Small intestine (tissue), 16 donors: ENCODE measurements around the gene EIF3B. TPM values are rescaled to one million over a fixed set of nuclear protein-coding genes. Genes with fewer than 3 reads are reported as not detected.
"Not testable (repeated sequence)": the region's sequence is repeated elsewhere in the genome, so short reads cannot be mapped to it uniquely, and the experiment has no call there.

Experiments used
- DNase-seq, 2 donors: peaks; one replicate each; pipeline versions ENCODE4 v3.0.0 to v3.0.0-alpha.2; 2013
- FAIRE-seq: peaks from 2 replicates; lab custom pipeline; 2012; peaks lifted over from hg19 to GRCh38; lab: Jason Lieb, UNC
- H3K27ac ChIP-seq, 3 donors: one replicate each; pipeline ENCODE4 v1.5.1; 2013; ENCODE audit warnings: low read length in 2 of 3, mild to moderate bottlenecking in 2 of 3, control low read depth in 1 of 3, inconsistent platforms in 1 of 3, low read depth in 1 of 3, moderate library complexity in 1 of 3
- H3K27me3 ChIP-seq, 3 donors: one replicate each; pipeline ENCODE4 v1.6.1; 2013; ENCODE audit warnings: low read length in 3 of 3, inconsistent platforms in 1 of 3; ENCODE audit not compliant: control insufficient read depth in 3 of 3, insufficient read depth in 3 of 3
- H3K36me3 ChIP-seq, 3 donors: one replicate each; pipeline ENCODE4 v1.6.1; 2013; ENCODE audit warnings: low read length in 3 of 3, inconsistent platforms in 1 of 3, low read depth in 1 of 3, mild to moderate bottlenecking in 1 of 3, moderate library complexity in 1 of 3; ENCODE audit not compliant: control insufficient read depth in 3 of 3, insufficient read depth in 2 of 3
- H3K4me1 ChIP-seq, 3 donors: one replicate each; pipeline ENCODE4 v1.6.1; 2013; ENCODE audit warnings: low read length in 2 of 3, inconsistent platforms in 1 of 3, low read depth in 1 of 3, mild to moderate bottlenecking in 1 of 3, moderate library complexity in 1 of 3; ENCODE audit not compliant: control insufficient read depth in 3 of 3, insufficient read depth in 2 of 3
- H3K4me3 ChIP-seq, 3 donors: one replicate each; pipeline ENCODE4 v1.5.1; 2013; ENCODE audit warnings: low read length in 3 of 3, control low read depth in 1 of 3, inconsistent platforms in 1 of 3, low read depth in 1 of 3, mild to moderate bottlenecking in 1 of 3, moderate library complexity in 1 of 3
- H3K9me3 ChIP-seq, 2 donors: one replicate each; pipeline ENCODE4 v1.6.1; 2013; ENCODE audit warnings: low read depth in 1 of 2, low read length in 1 of 2; ENCODE audit not compliant: control insufficient read depth in 2 of 2, insufficient read depth in 1 of 2
- WGBS, 3 donors: extraction: QIAGEN DNeasy Blood & Tissue Kit; methylation state at CpG; one replicate each; pipeline ENCODE4 v1.1.7; 2013; 5-methylcytosine and 5-hydroxymethylcytosine counted together
- long read RNA-seq, 10 donors: transcript quantifications; one replicate each; lab custom pipeline, GENCODE V29; 2026
- polyA plus RNA-seq, 4 donors: library from polyadenylated mRNA; stranded (reverse) in 3 of 4; unstranded in 1 of 4; fragments of 200-250 nt in 3 of 4; fragments of 120-200 nt in 1 of 4; gene quantifications; one replicate each; pipeline versions ENCODE4 v1.2.1 to v1.2.3, GENCODE V29; 2013
- donor health status: healthy with polysubstance abuse.
- donor health status: control.
- donor health status: control.
- donor health status: Bipolar disorder and iron deficiency.
- donor health status: healthy.

EIF3B gene
- polyA plus RNA-seq: 100 to 1,000 TPM in 1 of 4 donors, 10 to 100 TPM in 3; 53.9 to 114 (median 80.7) TPM
- long read RNA-seq, donor 1, transcript EIF3B-202 (19 exons, 2,966 nt): minor isoform, 13 of 44 reads
- long read RNA-seq, donor 1, transcript EIF3B-201 (19 exons, 3,055 nt): major isoform, 15 of 44 reads
- long read RNA-seq, donor 1, partial matches to known transcripts: 15 of 44 reads
- long read RNA-seq, donor 1, other reads (novel, unspliced or antisense): 0 of 44 reads
- long read RNA-seq, donor 2, transcript EIF3B-201 (19 exons, 3,055 nt): major isoform, 7 of 13 reads
- long read RNA-seq, donor 2, partial matches to known transcripts: 0 of 13 reads
- long read RNA-seq, donor 2, other reads (novel, unspliced or antisense): 0 of 13 reads
- long read RNA-seq, donor 3, partial matches to known transcripts: 6 of 13 reads
- long read RNA-seq, donor 3, other reads (novel, unspliced or antisense): 0 of 13 reads
- long read RNA-seq, donor 4, partial matches to known transcripts: 0 of 2 reads
- long read RNA-seq, donor 4, other reads (novel, unspliced or antisense): 0 of 2 reads
- long read RNA-seq, donor 5, partial matches to known transcripts: 5 of 8 reads
- long read RNA-seq, donor 5, other reads (novel, unspliced or antisense): 0 of 8 reads
- long read RNA-seq, donor 6, transcript EIF3B-201 (19 exons, 3,055 nt): major isoform, 5 of 11 reads
- long read RNA-seq, donor 6, transcript EIF3B-202 (19 exons, 2,966 nt): major isoform, 5 of 11 reads
- long read RNA-seq, donor 6, partial matches to known transcripts: 0 of 11 reads
- long read RNA-seq, donor 6, other reads (novel, unspliced or antisense): 0 of 11 reads
- long read RNA-seq, donor 7, transcript EIF3B-201 (19 exons, 3,055 nt): major isoform, 5 of 8 reads
- long read RNA-seq, donor 7, partial matches to known transcripts: 0 of 8 reads
- long read RNA-seq, donor 7, other reads (novel, unspliced or antisense): 0 of 8 reads
- long read RNA-seq, donor 8: 0 reads
- long read RNA-seq, donor 9, partial matches to known transcripts: 0 of 1 reads
- long read RNA-seq, donor 9, other reads (novel, unspliced or antisense): 0 of 1 reads
- long read RNA-seq, donor 10, transcript EIF3B-202 (19 exons, 2,966 nt): major isoform, 9 of 16 reads
- long read RNA-seq, donor 10, partial matches to known transcripts: 0 of 16 reads
- long read RNA-seq, donor 10, other reads (novel, unspliced or antisense): 0 of 16 reads

- peak within 1 kb of the TSS; percentile 70 to 100 (median 98) for H3K27ac ChIP-seq
- DNase-seq: peak; percentile 92 to 98
- peaks cover 0 to 13% (median 5%) of the 10 kb centered on the region in 3 donors for H3K4me1 ChIP-seq
- no peaks in the 10 kb centered on the region for H3K9me3 ChIP-seq
- no peaks in the 10 kb centered on the region for H3K27me3 ChIP-seq
- peaks cover 0 to 34% (median 0%) of the 10 kb centered on the region in 3 donors for H3K36me3 ChIP-seq
- H3K4me3 ChIP-seq: peak within 1 kb of the TSS; percentile 87 to 100 (median 96)
- WGBS, 3 donors: 0 to 1% (median 0%) methylated on average over 54 to 55 of the region's 55 CpGs
- FAIRE-seq: no peak
These were observed at the start of gene EIF3B for GRCh38 chr7:2354186-2354938. EIF3B (plus strand) TSS chr7:2354827; CDS start chr7:2354922, 95 bp downstream.

DNA sequence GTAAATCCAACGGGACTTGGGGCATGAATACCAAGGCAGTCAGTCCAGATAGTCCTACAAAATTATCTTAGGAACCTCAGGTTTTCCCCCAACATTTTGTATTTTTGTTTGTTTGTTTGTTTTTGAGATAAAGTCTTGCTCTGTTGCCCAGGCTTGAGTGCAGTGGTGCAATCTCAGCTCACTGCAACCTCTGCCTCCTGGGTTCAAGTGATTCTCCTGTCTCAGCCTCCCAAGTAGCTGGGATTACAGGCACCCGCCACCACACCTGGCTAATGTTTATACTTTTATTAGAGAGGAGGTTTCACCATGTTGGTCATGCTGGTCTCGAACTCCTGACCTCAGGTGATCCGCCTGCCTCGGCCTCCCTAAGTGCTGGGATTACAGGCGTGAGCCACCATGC, 49.4 kb upstream of the EIF3B start:
- FAIRE-seq, H3K4me1 ChIP-seq, H3K4me3 ChIP-seq, DNase-seq, H3K27me3 ChIP-seq, H3K9me3 ChIP-seq: not testable (repeated sequence)
- H3K27ac ChIP-seq: peak overlapping the region in 1 of 3 donors; percentile 65
- H3K36me3 ChIP-seq: peaks cover 0 to 32% (median 0%) of the 10 kb centered on the region in 3 donors
- WGBS, 3 donors: 82 to 87% (median 86%) methylated on average over 5 to 6 of the region's 6 CpGs

GRCh38 chr7:2306688-2307087, 47.9 kb upstream of the EIF3B start:
- H3K36me3 ChIP-seq: peaks cover 0 to 34% (median 0%) of the 10 kb centered on the region in 3 donors
- no peak overlapping the region for H3K27ac ChIP-seq
- H3K4me3 ChIP-seq: no peak overlapping the region
- no peak for DNase-seq
- 92 to 97% (median 95%) methylated on average over 6 of the region's 6 CpGs for WGBS, 3 donors
- H3K9me3 ChIP-seq: no peaks in the 10 kb centered on the region
- FAIRE-seq: no peak
- H3K4me1 ChIP-seq: peaks cover 0 to 8% (median 4%) of the 10 kb centered on the region in 3 donors
- no peaks in the 10 kb centered on the region for H3K27me3 ChIP-seq

- 68 to 88% (median 84%) methylated on average over 7 of the region's 7 CpGs for WGBS, 3 donors
- DNase-seq (no peak), FAIRE-seq (no peak)
- Histone ChIP-seq H3K27me3 (no peaks in the 10 kb centered on the region), H3K9me3 (no peaks in the 10 kb centered on the region), H3K36me3 (peaks cover 0 to 33% (median 0%) of the 10 kb centered on the region in 3 donors), H3K4me1 (peaks cover 0 to 8% (median 4%) of the 10 kb centered on the region in 3 donors), H3K27ac (peak overlapping the region in 1 of 3 donors; percentile 6), H3K4me3 (no peak overlapping the region)
These were observed 46.9 kb upstream of the EIF3B start for GRCh38 chr7:2307690-2308107.

DNA sequence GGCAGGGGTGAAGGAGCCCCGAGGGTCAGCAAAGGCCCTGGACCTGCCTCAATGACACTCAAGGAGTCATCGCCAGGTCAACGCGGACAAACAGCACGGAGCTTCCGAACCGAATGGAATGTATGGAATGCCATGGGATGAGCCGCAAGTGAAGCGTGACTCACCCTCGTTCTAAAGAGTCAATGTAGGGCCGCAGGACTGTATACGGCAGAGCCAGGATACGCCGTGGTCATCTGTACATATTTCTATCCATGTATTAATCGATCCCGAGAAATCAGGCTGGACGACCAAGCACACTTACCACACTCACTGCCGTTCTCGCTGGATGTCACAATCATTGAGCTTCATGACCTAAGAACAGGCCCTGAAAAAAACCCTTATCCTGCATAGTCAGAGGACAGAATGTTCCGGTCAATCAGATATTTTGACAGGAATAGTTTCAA, 44.7 kb upstream of the EIF3B start:
- FAIRE-seq (no peak), DNase-seq (no peak)
- Histone ChIP-seq H3K4me3 (no peak overlapping the region), H3K27me3 (no peaks in the 10 kb centered on the region), H3K9me3 (no peaks in the 10 kb centered on the region), H3K36me3 (peaks cover 0 to 31% (median 0%) of the 10 kb centered on the region in 3 donors), H3K27ac (no peak overlapping the region), H3K4me1 (peaks cover 0 to 3% (median 2%) of the 10 kb centered on the region in 3 donors)
- 87 to 96% (median 91%) methylated on average over 20 of the region's 20 CpGs for WGBS, 3 donors

GRCh38 chr7:2312267-2312929, 42.2 kb upstream of the EIF3B start:
- H3K27me3 ChIP-seq: no peaks in the 10 kb centered on the region
- FAIRE-seq: no peak
- H3K4me3 ChIP-seq: peak overlapping the region in 1 of 3 donors; percentile 7
- peak overlapping the region in 1 of 3 donors; percentile 59 for H3K27ac ChIP-seq
- no peaks in the 10 kb centered on the region for H3K9me3 ChIP-seq
- 81 to 87% (median 85%) methylated on average over 17 of the region's 17 CpGs for WGBS, 3 donors
- DNase-seq: peak in 1 of 2 donors; percentile 65
- H3K4me1 ChIP-seq: no peaks in the 10 kb centered on the region
- peaks cover 0 to 24% (median 0%) of the 10 kb centered on the region in 3 donors for H3K36me3 ChIP-seq
